Cerebellar cortex (tissue), 1 donor: Measurements from ENCODE around the gene HOXA10.

ENCODE experiments used
- DNase-seq: peaks from one replicate; pipeline ENCODE4 v3.0.0-alpha.2; 2015; ENCODE audit warnings: low spot score

Gene HOXA10

GRCh38 chr7:27179030-27179429, 4.9 kb upstream of the HOXA10 start:
- DNase-seq = no peak

GRCh38 chr7:27178366-27178765, 4.2 kb upstream of the HOXA10 start:
- DNase-seq = no peak

- no peak for DNase-seq
Observed at GRCh38 chr7:27177795-27178320, 3.7 kb upstream of the HOXA10 start.

DNA sequence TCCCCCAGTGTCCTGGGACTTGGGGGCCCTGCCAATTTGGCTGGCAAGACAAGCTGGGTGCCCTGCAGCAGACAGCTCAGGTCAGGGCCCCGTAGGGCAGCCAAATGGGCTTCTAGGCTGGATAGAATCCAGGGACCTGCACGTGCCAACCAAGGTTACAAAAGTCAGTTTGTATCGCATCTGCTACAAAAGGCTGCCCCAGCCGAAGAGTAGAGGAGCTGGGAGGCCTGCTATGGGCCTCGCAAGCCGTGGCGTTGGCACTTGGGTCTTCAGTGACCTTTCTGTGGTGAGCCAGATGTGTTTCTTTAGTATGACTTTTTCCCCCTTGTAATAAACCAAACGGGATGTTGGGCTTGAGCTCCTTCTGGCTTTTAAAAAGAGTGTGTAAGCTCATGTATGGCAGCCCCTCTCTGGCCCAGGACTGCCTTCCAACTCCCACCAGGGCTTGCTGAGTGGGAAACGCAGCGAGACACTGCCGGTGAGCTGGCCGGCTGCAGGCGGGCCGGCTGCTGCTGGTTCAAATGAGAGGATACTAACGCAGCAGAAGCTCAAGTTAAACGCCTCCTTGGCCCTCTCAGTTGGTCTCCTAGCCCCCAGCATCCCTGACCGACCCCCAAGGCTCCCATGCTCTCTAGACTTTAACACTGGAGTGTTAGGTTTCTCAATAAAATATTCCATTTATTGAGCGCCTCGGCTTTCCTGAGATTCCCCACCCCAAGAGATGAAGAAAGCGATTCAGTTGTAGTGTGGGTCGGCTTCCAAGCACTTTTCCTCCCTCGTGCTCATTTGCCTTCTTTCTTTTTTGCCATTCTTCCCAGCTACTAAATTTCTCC, 3.1 kb upstream of the HOXA10 start:
- no peak for DNase-seq

DNA sequence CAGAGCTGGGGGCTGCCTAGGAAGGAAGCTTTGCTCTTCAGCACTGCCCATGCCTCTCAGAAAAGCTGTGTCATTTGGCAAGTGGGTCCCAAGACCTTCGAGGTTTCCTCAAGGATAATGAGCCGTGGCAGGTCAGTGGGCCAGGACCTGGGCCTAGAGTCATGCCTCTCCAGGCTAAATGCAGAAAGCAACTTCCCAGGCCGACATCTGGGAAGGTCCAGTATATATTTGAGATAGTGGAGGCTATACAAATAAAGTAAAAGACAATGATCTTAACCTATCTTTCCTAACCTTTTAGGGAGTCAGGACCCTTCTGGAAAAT, 2.4 kb upstream of the HOXA10 start:
- no peak for DNase-seq

GRCh38 chr7:27175626-27176523, 1.8 kb upstream of the HOXA10 start:
- no peak for DNase-seq

DNA sequence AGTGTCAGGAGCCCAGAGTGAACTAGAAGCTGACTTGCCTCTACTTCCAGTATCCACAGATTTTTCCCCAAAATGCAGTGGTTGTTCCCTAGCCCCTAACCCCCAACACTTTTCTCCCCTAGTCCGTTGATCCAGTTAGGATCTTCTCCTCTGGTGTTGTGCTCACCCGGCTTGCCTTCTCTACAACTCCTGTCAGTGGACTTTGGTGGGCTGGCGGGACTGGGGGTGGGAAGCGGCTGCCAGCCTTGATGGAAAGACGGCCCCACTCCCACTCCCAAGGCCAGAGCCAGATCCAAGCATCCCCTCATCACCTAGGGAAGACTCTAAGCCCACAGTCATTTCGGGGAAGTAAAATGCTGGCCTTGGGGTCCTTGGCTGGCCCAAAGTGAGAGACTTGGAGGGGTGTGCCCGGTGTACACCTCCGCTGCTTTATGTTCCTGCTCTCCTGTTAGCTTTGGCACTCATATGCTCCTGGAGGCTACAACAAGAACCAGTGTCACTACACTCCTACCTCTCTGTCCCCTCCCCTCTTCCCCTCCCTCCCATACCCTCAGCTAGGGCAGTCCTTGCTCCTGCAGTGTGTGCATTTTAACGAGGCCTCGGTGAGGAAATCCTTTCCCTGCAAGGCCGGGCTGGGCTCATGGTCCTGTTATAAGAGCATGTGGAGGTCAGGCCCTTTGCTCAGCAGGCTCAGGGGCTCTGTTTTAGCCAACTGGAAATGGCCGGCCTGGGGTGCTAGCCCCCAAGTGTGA, 930 bp upstream of the HOXA10 start:
- peak; percentile 78 for DNase-seq

DNA sequence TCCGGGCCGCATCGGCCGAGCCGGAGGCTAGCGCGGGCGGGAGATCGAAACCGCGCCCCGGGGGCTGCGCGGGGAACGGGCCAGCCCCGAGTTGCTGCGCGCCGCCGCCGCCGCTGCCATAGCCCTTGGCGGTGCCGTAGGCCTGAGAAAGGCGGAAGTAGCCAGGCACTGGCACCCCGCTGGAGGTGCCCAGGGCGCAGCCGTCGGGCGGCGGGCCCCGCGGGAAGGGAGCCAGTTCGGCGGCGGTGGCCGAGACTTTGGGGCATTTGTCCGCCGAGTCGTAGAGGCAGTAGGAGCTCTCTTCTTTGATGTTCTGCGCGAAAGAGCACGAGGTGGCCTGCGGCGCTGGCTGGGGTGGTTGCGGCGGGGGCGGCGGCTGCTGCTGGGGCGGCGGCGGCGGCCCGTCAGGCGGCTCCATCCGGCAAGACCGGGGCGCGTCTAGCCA, 587 bp downstream of the HOXA10 start:
- DNase-seq = no peak

DNA sequence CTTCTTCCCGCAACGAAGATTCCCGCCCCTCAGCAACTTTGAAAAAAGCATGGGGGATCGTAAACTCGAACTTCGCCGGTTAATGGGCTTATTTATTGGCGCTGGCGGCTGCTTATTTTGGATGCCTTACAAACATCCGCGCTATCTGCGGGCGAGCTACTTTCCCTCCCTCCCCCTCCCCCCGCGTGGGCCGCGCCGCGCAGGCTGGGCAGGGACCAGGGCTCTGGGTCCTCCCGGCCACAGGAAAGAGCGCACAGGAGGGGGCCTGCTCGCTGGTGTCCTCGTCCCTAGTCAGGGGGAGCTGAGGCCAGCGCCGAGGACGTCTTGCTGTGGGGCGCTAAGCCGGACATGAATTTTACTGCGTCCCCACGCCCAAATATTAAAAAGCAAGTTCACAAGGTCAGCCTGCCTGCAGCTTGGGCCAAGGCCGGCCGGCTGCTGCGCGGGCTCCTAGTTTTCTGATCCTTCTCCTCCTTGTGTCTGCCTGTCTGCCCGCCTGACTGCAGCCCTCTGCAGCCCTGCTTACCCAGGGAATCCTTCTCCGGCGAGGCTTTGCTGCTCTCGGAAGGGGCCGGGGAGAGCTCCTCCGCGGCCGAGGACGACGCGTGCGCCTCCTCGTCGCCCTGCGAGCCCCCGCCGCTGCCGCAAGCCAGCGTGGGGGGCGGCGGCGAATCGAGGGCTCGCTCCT, 1.2 kb downstream of the HOXA10 start:
- peak; percentile 27 for DNase-seq

DNA sequence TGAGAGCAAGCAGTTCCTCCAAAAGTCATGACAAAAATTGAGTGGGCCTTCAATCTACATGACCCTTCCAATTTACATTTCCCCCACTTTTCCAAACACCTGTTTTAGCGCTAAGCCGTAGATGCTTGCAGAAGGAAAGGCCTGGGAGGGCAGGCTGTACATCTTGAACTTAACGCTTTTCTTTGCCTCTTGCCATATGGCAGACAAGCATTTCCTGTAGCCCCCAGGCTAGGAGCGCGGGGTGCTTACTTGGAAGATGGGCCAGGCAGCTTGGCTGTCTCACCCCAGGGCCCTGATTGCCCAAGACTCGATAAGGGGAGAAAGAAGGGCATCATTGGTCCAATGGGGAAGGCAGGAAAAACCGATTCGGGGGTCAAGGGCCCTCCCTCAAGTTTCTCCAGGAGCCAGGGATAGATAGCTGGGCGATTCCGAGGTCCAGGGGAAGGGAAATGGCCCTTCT, 1.8 kb downstream of the HOXA10 start:
- peak; percentile 17 for DNase-seq

DNA sequence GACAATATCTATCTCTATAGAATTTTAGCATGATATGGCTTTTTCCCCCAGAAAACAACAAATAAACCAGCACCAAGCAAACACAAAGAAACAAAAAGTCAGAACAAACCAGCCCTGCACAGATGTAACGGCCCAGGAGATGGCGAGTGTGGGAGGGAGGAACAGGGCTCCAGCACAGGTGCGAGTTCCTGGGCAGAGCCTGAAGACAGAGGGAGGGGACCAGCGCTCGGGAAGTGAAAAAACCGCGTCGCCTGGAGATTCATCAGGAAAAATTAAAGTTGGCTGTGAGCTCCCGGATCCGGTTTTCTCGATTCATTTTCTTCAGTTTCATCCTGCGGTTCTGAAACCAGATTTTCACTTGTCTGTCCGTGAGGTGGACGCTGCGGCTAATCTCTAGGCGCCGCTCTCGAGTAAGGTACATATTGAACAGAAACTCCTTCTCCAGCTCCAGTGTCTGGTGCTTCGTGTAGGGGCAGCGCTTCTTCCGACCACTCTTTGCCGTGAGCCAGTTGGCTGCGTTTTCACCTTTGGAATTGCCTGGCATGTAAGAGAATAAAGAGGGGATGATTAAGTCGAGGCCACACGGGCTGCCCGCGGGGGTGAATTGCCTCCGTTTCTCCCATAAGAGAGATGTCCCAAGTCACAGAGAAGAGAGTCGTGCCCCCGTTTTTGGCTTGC, 2.3 kb downstream of the HOXA10 start:
- peak; percentile 56 for DNase-seq

DNA sequence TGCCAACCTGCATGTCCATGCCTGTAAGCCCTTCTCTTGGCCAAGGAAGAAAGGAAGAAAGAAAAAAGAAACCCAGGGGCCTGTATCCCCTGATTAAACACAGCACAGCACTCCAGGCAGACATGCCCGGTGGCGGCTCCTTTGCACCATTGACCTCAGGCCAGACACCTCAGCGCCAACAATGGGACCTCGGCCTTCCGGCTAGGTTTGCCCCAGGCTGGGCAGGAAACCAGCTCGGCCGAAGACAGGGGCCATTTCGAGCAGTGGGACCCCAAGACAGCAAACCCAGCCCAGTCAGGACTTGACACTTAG, 2.8 kb downstream of the HOXA10 start:
- DNase-seq = peak; percentile 51

GRCh38 chr7:27170426-27171324, 3.4 kb downstream of the HOXA10 start:
- DNase-seq = no peak

DNA sequence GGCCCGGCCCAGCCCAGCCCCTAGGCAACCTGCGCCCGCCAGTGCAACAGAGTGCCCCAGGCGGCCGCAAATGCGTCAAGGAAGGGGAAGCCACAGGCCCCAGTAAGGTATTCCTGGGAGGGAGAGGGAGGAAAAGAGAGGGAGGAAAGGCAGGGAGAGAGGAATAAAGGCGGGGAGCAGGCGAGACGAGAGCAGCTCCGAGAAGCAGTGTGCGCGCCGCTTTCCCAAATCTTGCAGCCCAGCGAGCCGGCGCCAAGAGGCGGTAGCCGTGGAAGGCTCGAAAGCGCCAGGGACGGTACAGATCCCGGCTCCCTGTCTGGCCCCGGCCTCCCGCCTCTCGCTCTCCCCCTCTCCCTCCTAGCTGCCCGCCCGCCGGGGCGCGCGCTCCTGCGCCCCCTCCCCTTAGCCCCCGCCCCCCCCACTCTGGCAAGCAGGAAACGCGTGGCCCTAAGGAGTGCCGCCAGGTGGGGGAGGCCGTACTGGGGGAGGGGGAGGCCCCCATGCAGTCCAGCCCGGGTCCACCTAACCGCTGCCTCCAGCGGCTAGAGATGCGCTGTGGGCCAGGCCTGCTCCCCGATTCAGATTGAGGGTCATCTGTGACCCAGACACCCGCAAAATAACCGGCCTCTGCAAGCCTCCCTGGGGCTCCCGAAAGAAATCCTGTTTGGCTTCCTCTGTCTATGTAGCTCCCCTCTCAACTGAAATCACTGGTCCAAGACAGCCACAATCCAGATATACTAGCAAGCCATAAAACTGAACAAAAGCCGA, 4.3 kb downstream of the HOXA10 start:
- peak; percentile 61 for DNase-seq

DNA sequence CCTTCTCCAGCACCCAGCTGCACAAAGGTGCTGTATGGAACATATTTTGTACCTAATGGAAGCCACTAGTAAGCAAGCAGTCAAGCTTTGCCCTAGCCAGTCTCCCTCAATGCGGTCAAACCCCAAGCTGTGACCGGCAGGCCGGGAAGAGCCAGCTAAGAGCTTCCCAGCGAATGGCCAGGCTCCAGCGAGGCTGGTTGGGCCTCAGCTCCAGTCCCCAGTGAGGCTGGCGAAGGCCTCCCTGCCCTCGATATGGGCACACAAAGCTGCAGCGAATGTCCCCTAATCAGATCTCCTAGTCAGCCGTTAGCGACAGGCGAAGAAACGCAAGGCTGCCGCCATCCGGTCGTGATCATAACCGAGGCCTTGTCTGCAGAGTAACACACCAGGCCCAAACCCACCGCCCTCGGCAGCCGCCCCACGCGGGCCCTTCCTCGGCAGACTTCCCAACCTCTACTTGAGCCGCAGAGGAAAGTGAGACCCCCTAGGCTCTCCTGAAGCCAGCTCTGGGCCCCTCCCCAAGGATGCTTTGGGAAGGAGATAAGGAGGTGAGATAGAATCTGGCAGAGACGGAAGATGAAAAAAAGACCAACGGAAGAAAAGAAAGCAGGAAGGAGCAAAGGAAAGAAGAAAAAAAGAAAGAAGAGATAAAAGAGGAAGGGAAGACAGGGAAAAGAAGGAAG, 5.7 kb downstream of the HOXA10 start:
- DNase-seq = peak; percentile 43

GRCh38 chr7:27167916-27168264, 6.2 kb downstream of the HOXA10 start:
- peak; percentile 23 for DNase-seq

DNA sequence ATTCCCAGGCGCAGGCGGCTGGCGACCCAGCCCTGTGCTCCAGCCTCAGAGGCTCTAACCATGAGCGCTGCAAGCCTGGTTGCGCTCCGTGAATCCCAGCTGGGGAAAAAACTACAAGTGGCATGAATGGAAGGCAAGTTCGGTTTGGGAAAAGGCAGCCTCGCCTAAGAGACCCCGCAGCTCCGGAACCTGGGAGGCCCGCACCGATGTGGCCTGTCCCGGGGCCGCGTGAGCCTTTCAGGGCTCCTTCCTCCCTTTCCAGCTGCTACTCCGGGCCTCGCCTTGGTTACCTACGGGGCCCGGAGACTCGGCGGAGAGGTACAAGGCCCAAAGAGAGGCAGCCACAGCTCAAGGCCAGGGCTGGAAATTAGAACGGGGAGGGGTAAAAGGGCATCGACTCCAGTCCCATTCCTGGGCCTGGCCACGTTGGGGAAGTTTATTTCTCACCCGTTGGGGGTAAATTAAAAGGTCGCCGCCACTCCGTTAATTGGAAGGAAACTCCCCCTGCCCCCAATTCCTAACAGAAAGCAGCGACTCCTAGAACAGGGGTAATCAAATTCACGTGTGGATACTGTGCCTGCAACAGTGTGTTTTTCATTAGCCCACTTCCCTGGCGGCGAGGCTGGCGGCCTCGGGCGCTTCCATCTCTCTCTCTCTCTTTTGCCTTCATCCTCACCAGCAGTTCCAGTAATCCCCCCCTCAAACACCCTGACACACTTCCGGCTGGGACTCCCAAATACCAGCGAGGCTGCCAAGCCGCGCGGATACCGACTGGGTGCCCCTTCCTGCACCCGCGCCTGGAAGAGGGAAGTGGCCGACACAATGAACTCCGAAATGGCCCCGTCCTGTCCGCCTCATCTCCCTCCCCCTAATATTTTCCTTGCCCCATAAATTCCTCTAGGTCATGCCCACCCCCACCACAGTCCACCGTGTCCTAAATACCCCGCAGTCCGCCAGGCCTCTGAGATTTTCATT, 7.3 kb downstream of the HOXA10 start:
- DNase-seq = peak; percentile 43
